DND-41 (cell line): ENCODE data around the gene ADAM10.

Experiments used
- ATAC-seq: fragments of 200-7000 bp; cut with Tn5 transposase; 3 replicates; pipeline ENCODE4 v1.9.1; 2021; ENCODE audit warnings: low read depth; ENCODE audit not compliant: insufficient read depth
- DNase-seq: peaks from one replicate; pipeline ENCODE4 v3.0.0-alpha.2; 2020
- H2AFZ ChIP-seq: 2 replicates; pipeline ENCODE4 v1.6.0; 2012; ENCODE audit warnings: low read depth, low read length
- H3K27ac ChIP-seq: 2 replicates; pipeline ENCODE4 v1.5.1; 2012; ENCODE audit warnings: low read length, inconsistent platforms
- H3K27me3 ChIP-seq: fragments of 200-600 bp; sonication (generic); 2 replicates; pipeline ENCODE4 v1.6.0; 2012; ENCODE audit warnings: low read length, mild to moderate bottlenecking, inconsistent platforms; ENCODE audit not compliant: insufficient read depth, poor library complexity
- H3K36me3 ChIP-seq: 2 replicates; pipeline ENCODE4 v1.5.1; 2012; ENCODE audit warnings: low read length, inconsistent platforms; ENCODE audit not compliant: insufficient read depth
- H3K4me1 ChIP-seq: 2 replicates; pipeline ENCODE4 v1.5.1; 2012; ENCODE audit warnings: mild to moderate bottlenecking, low read length; ENCODE audit not compliant: insufficient read depth
- H3K4me2 ChIP-seq: 2 replicates; pipeline ENCODE4 v1.6.0; 2012; ENCODE audit warnings: mild to moderate bottlenecking, moderate library complexity, low read length, inconsistent platforms; ENCODE audit not compliant: insufficient read depth
- H3K4me3 ChIP-seq, 2 experiments: fragments of 200-600 bp in 1 of 2; shearing (Covaris generic) in 1 of 2; 2 replicates each; pipeline ENCODE4 v1.5.1; 2012 to 2016; ENCODE audit warnings: inconsistent platforms in 2 of 2, low read length in 2 of 2, mild to moderate bottlenecking in 2 of 2, low read depth in 1 of 2, moderate library complexity in 1 of 2
- H3K79me2 ChIP-seq: 2 replicates; pipeline ENCODE4 v1.6.0; 2012; ENCODE audit warnings: low read length, inconsistent platforms; ENCODE audit not compliant: insufficient read depth
- H3K9ac ChIP-seq: 2 replicates; pipeline ENCODE4 v1.6.0; 2012; ENCODE audit warnings: low read depth, mild to moderate bottlenecking, inconsistent platforms, low read length, moderate library complexity
- H3K9me3 ChIP-seq: 2 replicates; pipeline ENCODE4 v1.5.1; 2012; ENCODE audit warnings: low read length, moderate library complexity, mild to moderate bottlenecking, inconsistent platforms; ENCODE audit not compliant: insufficient read depth, severe bottlenecking
- H4K20me1 ChIP-seq: 2 replicates; pipeline ENCODE4 v1.6.0; 2012; ENCODE audit warnings: low read length; ENCODE audit not compliant: insufficient read depth
- CTCF ChIP-seq: IDR thresholded peaks from 2 replicates; pipeline ENCODE4 v1.5.1; 2012; ENCODE audit warnings: borderline replicate concordance, low read length, moderate library complexity, mild to moderate bottlenecking; ENCODE audit not compliant: poor library complexity, severe bottlenecking; ENCODE audit errors: extremely low read depth
- EZH2 ChIP-seq: IDR thresholded peaks from 3 replicates; pipeline ENCODE4 v1.6.1; 2012; ENCODE audit warnings: borderline replicate concordance, low read depth, mild to moderate bottlenecking, moderate library complexity, low read length, inconsistent platforms; ENCODE audit not compliant: severe bottlenecking

Gene ADAM10

DNA sequence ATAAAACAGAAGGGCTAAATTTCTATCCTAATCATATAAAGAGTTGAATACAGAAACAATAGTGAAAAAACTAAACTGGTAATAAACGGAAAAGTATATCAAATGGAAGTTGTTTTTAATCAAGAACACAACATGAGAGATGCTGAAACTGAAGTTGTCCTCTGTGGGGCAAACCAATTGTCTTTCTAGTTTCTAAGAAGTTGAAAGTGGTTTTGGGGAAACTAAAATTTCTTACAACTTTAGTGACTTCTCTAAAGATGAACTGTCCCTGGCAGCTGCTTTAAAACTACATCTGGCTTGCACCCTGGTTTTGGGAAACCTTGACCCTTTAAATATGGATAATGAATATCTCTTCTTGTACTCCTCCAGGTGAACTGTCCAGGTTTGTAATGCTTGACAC, 155.6 kb downstream of the ADAM10 start:
- no peak for ATAC-seq

DNA sequence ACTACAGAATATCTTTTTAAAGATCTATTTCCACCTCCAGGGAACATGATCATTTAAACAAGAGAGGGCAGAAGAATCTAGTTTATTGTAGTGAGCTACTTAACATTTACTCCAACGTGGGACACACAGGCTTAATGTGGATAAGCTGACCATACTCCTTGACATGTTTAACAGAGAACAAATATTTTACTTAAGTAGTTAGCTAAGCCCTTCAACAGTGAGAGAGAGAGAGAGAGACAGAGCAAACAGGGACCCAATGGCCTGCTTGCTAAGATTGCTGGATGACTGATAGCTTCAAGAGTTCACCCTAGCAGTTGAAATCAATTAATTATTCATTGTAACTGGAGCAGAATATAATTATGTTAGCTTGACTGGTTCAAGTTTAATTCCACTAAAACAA, 158.6 kb downstream of the ADAM10 start:
- Histone ChIP-seq H3K4me1 (peaks cover 7% of the 10 kb centered on the region), H3K9ac (no peak overlapping the region)
- DNase-seq = no peak

More for the DNA sequence above, 155.6 kb downstream of the ADAM10 start:
- H3K4me1 ChIP-seq = no peaks in the 10 kb centered on the region
- H3K79me2 ChIP-seq = no peaks in the 10 kb centered on the region
- H3K4me3 ChIP-seq = no peak overlapping the region
- H2AFZ ChIP-seq = no peak overlapping the region
- DNase-seq = no peak
- no peak overlapping the region for H3K9ac ChIP-seq
- TF ChIP-seq EZH2 (no peak), CTCF (no peak)
- H3K9me3 ChIP-seq = no peaks in the 10 kb centered on the region
- no peaks in the 10 kb centered on the region for H4K20me1 ChIP-seq
- no peak overlapping the region for H3K4me2 ChIP-seq
- peaks cover 33% of the 10 kb centered on the region for H3K36me3 ChIP-seq
- H3K27me3 ChIP-seq = no peaks in the 10 kb centered on the region
- H3K27ac ChIP-seq = no peak overlapping the region

DNA sequence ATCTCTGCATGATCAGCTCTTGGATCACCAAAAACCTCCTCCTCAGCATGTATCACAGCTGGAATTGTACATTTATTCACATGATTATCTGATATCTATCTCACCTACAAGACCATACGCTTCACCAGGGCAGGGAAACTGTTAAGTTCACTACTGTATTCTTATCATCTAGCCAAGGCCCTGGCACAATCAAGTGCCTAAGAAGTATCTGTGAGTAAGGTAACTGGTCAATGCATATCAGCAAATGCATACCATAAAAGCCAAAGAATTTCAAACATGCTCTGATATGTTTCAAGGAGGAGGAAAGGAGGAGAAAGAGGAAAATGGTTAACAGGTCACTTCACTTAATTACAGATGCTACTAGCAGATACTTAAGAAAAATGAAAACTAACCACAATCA, 159.3 kb downstream of the ADAM10 start:
- no peak overlapping the region for H3K27ac ChIP-seq
- no peak overlapping the region for H3K9ac ChIP-seq
- no peaks in the 10 kb centered on the region for H3K79me2 ChIP-seq
- H3K4me3 ChIP-seq = no peak overlapping the region
- no peak overlapping the region for H2AFZ ChIP-seq
- DNase-seq (no peak), ATAC-seq (no peak)
- no peak overlapping the region for H3K4me2 ChIP-seq
- peaks cover 14% of the 10 kb centered on the region for H3K4me1 ChIP-seq
- no peaks in the 10 kb centered on the region for H3K9me3 ChIP-seq
- H3K27me3 ChIP-seq = no peaks in the 10 kb centered on the region
- H4K20me1 ChIP-seq = no peaks in the 10 kb centered on the region
- no peak for TF ChIP-seq EZH2
- TF ChIP-seq CTCF = no peak
- H3K36me3 ChIP-seq = peaks cover 5% of the 10 kb centered on the region; the same call in 1 of the 2 replicates

More for the DNA sequence above, 158.6 kb downstream of the ADAM10 start:
- no peak overlapping the region for H3K4me3 ChIP-seq
- H3K36me3 ChIP-seq = peaks cover 10% of the 10 kb centered on the region; the same call in 1 of the 2 replicates
- no peaks in the 10 kb centered on the region for H3K79me2 ChIP-seq
- no peak for ATAC-seq
- H3K4me2 ChIP-seq = no peak overlapping the region
- H2AFZ ChIP-seq = no peak overlapping the region
- H3K27me3 ChIP-seq = no peaks in the 10 kb centered on the region
- H3K9me3 ChIP-seq = no peaks in the 10 kb centered on the region
- H4K20me1 ChIP-seq = no peaks in the 10 kb centered on the region
- H3K27ac ChIP-seq = no peak overlapping the region
- TF ChIP-seq EZH2 = no peak
- no peak for TF ChIP-seq CTCF

- Histone ChIP-seq H3K79me2 (no peaks in the 10 kb centered on the region), H2AFZ (no peak overlapping the region), H3K4me3 (no peak overlapping the region), H3K36me3 (peaks cover 5% of the 10 kb centered on the region; the same call in 1 of the 2 replicates), H4K20me1 (no peaks in the 10 kb centered on the region), H3K27ac (no peak overlapping the region), H3K9me3 (no peaks in the 10 kb centered on the region), H3K4me1 (peaks cover 14% of the 10 kb centered on the region), H3K4me2 (no peak overlapping the region), H3K9ac (no peak overlapping the region), H3K27me3 (no peaks in the 10 kb centered on the region)
- DNase-seq (no peak), ATAC-seq (no peak)
- TF ChIP-seq EZH2 (no peak), CTCF (no peak)
Observed at GRCh38 chr15:58589047-58589446, 160.5 kb downstream of the ADAM10 start.
